Measurements from ENCODE around the gene OLAH.
A peak's percentile ranks its signal among the peaks of the same experiment; 100 is the strongest.

Gene OLAH

GRCh38 chr10:15072358-15072757, 28.6 kb downstream of the OLAH start:
- DNase-seq = no peak

GRCh38 chr10:15075421-15075820, 31.7 kb downstream of the OLAH start:
- DNase-seq = no peak

GRCh38 chr10:15083674-15084501, 40.1 kb downstream of the OLAH start:
- DNase-seq = no peak

GRCh38 chr10:15084502-15084922, 40.8 kb downstream of the OLAH start:
- no peak for DNase-seq

- peak; percentile 60 for DNase-seq
These were observed 44.9 kb downstream of the OLAH start, which contains the start of gene ACBD7 for GRCh38 chr10:15088428-15089261. Gene ACBD7 (minus strand): TSS chr10:15088776. CDS start chr10:15088728, 48 bp downstream.

- DNase-seq = no peak
These were observed 47.7 kb downstream of the OLAH start for GRCh38 chr10:15091418-15091817.

- no peak for DNase-seq
These were observed 49.2 kb downstream of the OLAH start for GRCh38 chr10:15092855-15093408.

GRCh38 chr10:15096661-15097010, 52.9 kb downstream of the OLAH start:
- no peak for DNase-seq

- DNase-seq = peak; percentile 92
These were observed 53.5 kb downstream of the OLAH start, which contains the start of gene RPP38 for GRCh38 chr10:15097011-15097812. Gene RPP38 (plus strand): TSS chr10:15097355. CDS start chr10:15103315, 5,960 bp downstream.

- DNase-seq = no peak
These were observed 56.1 kb downstream of the OLAH start for GRCh38 chr10:15099886-15100285.

- no peak for DNase-seq
These were observed 59.8 kb downstream of the OLAH start for GRCh38 chr10:15103513-15103912.

- peak; percentile 42 for DNase-seq
These were observed 62.7 kb downstream of the OLAH start for GRCh38 chr10:15106352-15107013.

- DNase-seq = no peak
These were observed 68.9 kb downstream of the OLAH start for GRCh38 chr10:15112657-15113056.

GRCh38 chr10:15113766-15114165, 70.0 kb downstream of the OLAH start:
- no peak for DNase-seq

GRCh38 chr10:15116225-15116624, 72.5 kb downstream of the OLAH start:
- DNase-seq = no peak

- no peak for DNase-seq
These were observed 74.9 kb downstream of the OLAH start for GRCh38 chr10:15118615-15119014.

- DNase-seq = no peak
These were observed 76.8 kb downstream of the OLAH start for GRCh38 chr10:15120523-15120922.

- no peak for DNase-seq
These were observed 78.0 kb downstream of the OLAH start for GRCh38 chr10:15121707-15122106.

GRCh38 chr10:15122477-15123030, 78.8 kb downstream of the OLAH start:
- no peak for DNase-seq
